H1 (cell line): ENCODE data around the gene VPS13A.

ENCODE experiments used
- CEBPB ChIP-seq: IDR thresholded peaks from 2 replicates; pipeline ENCODE4 v1.6.1; 2012; ENCODE audit warnings: low read depth, low read length
- CTCF ChIP-seq, 3 experiments: IDR thresholded peaks; 1 replicate in 2 of 3; 2 replicates in 1 of 3; pipeline versions ENCODE4 v1.5.1 to v1.6.1; 2011; ENCODE audit warnings: low read length in 3 of 3, mild to moderate bottlenecking in 3 of 3, inconsistent platforms in 2 of 3, low read depth in 1 of 3, moderate library complexity in 1 of 3; ENCODE audit not compliant: insufficient read depth in 1 of 3; ENCODE audit errors: control extremely low read depth in 1 of 3
- EGR1 ChIP-seq: IDR thresholded peaks from 2 replicates; pipeline ENCODE4 v1.6.1; 2011; ENCODE audit warnings: low read depth, low read length, borderline replicate concordance
- HDAC2 ChIP-seq, 2 experiments: fragments of 300-600 bp in 1 of 2; sonication (generic) in 1 of 2; IDR thresholded peaks; 2 replicates each; pipeline ENCODE4 v1.6.1; 2011 to 2012; ENCODE audit warnings: low read depth in 2 of 2, low read length in 2 of 2, mild to moderate bottlenecking in 2 of 2, moderate library complexity in 2 of 2, borderline replicate concordance in 1 of 2, inconsistent platforms in 1 of 2
- NANOG ChIP-seq: IDR thresholded peaks from 2 replicates; pipeline ENCODE4 v1.6.1; 2011; ENCODE audit warnings: low read length, low read depth, mild to moderate bottlenecking, inconsistent platforms; ENCODE audit not compliant: insufficient read depth, poor library complexity, severe bottlenecking
- POLR2A ChIP-seq, 2 experiments: IDR thresholded peaks; 1 replicate in 1 of 2; 2 replicates in 1 of 2; pipeline ENCODE4 v1.6.1; 2011; ENCODE audit warnings: low read depth in 2 of 2, low read length in 2 of 2, mild to moderate bottlenecking in 2 of 2; ENCODE audit errors: control extremely low read depth in 1 of 2
- POU5F1 ChIP-seq: IDR thresholded peaks from 2 replicates; pipeline ENCODE4 v1.6.1; 2011; ENCODE audit warnings: low read depth, mild to moderate bottlenecking, low read length, moderate library complexity
- SIX5 ChIP-seq: IDR thresholded peaks from 2 replicates; pipeline ENCODE4 v1.6.1; 2011; ENCODE audit warnings: mild to moderate bottlenecking, low read depth, low read length
- YY1 ChIP-seq: IDR thresholded peaks from 2 replicates; pipeline ENCODE4 v1.6.1; 2011; ENCODE audit warnings: low read depth, mild to moderate bottlenecking, low read length

- TF ChIP-seq EGR1 (no peak), POLR2A (IDR thresholded peaks at IDR 0.05; ENCODE audit: control extremely low read depth in 1 of 2, low read depth in 2 of 2, low read length in 2 of 2) (no peak), CEBPB (no peak), YY1 (no peak), CTCF (IDR thresholded peaks at IDR 0.05; ENCODE audit: control extremely low read depth in 1 of 3, insufficient read depth in 1 of 3, low read depth in 1 of 3, low read length in 3 of 3) (peak; percentile 78 to 94 (median 84)), HDAC2 (IDR thresholded peaks at IDR 0.05; ENCODE audit: borderline replicate concordance in 1 of 2, low read depth in 2 of 2, low read length in 2 of 2) (no peak), SIX5 (no peak), NANOG (no peak), POU5F1 (no peak)
Observed at GRCh38 chr9:77456829-77457437, 279.6 kb downstream of the VPS13A start.
